C4-2B (cell line): ENCODE data around the gene EVI5L.

Source experiments
- CTCF ChIP-seq: fragments of 450-650 bp; conservative IDR thresholded peaks from 2 replicates; pipeline ENCODE4 v1.5.1; 2017; ENCODE audit warnings: mild to moderate bottlenecking
- ZFX ChIP-seq: fragments of 450-650 bp; IDR thresholded peaks from 2 replicates; pipeline ENCODE4 v1.6.1; 2017

DNA sequence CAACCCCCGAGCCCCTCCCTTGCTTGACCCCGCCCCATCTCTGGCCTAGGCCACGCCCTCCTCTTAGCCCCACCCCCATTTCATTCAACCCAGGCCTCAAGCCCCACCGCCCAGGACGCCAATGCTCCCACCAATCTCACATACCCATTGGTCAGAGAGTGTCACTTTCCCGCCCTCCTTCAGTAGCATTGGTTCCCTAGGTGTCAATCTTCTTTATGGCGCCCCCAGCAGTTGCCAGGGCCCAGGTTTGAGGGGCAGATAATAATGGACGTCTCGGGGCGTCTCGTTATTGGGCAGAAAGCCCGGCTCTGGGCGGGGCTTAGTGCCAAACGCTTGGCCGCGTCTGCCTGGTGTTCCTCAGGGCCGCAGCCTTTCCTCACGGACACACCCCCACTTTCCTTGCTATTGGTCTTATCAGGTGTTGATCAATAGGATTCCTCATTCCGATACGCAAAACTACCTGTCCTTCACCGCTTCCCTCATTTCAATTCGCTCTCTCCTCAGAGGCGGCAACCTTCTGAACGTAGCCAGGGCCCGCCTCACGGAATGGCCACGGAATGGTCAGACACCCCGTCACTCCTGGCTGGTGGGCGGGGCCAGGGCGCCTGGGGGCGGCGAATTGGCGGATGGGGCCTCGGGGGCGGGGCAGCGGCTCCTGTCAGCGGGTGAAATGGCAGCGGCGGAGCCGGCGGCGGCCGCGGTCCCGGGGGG lies at the start of gene EVI5L:
- TF ChIP-seq CTCF (no peak), ZFX (no peak)
